Activated T-cell treated with anti-CD3 and anti-CD28 coated beads, Interleukin-2, amount 50 U/mL, for 24 hours (primary cell): Measurements from ENCODE around the gene KHSRP.

ENCODE experiments used
- DNase-seq: peaks from one replicate; pipeline ENCODE4 v3.0.0-alpha.2; 2020
- H3K27ac Mint-ChIP-seq: 2 replicates; pipeline ENCODE4 v1.8.0; 2020; ENCODE audit warnings: mild to moderate bottlenecking, mixed read lengths
- H3K27me3 Mint-ChIP-seq: 2 replicates; pipeline ENCODE4 v1.8.0; 2020; ENCODE audit warnings: mixed read lengths
- H3K36me3 Mint-ChIP-seq: 2 replicates; pipeline ENCODE4 v1.8.0; 2020; ENCODE audit warnings: low read depth, mixed read lengths
- H3K4me1 Mint-ChIP-seq: 2 replicates; pipeline ENCODE4 v1.8.0; 2020; ENCODE audit warnings: low read depth, mixed read lengths
- H3K4me3 Mint-ChIP-seq: 2 replicates; pipeline ENCODE4 v1.8.0; 2020; ENCODE audit warnings: mild to moderate bottlenecking, moderate library complexity, mixed read lengths
- H3K9me3 Mint-ChIP-seq: 2 replicates; pipeline ENCODE4 v1.8.0; 2020; ENCODE audit warnings: mixed read lengths

KHSRP gene

GRCh38 chr19:6457958-6458694 is 33.5 kb upstream of the KHSRP start:
- Mint-ChIP-seq H3K4me3 (peak overlapping the region; percentile 81), H3K4me1 (peaks cover 20% of the 10 kb centered on the region), H3K27ac (no peak overlapping the region), H3K9me3 (peaks cover 16% of the 10 kb centered on the region), H3K36me3 (peaks cover 34% of the 10 kb centered on the region), H3K27me3 (no peaks in the 10 kb centered on the region)
- DNase-seq = no peak

GRCh38 chr19:6455924-6456323 is 31.3 kb upstream of the KHSRP start:
- DNase-seq = no peak
- Mint-ChIP-seq H3K36me3 (peaks cover 39% of the 10 kb centered on the region), H3K27me3 (no peaks in the 10 kb centered on the region), H3K9me3 (peaks cover 16% of the 10 kb centered on the region), H3K27ac (no peak overlapping the region), H3K4me1 (peaks cover 17% of the 10 kb centered on the region), H3K4me3 (no peak overlapping the region)

- Mint-ChIP-seq H3K4me3 (no peak overlapping the region), H3K27me3 (no peaks in the 10 kb centered on the region), H3K4me1 (peaks cover 12% of the 10 kb centered on the region), H3K36me3 (peaks cover 43% of the 10 kb centered on the region), H3K27ac (no peak overlapping the region), H3K9me3 (peaks cover 16% of the 10 kb centered on the region)
- DNase-seq = no peak
These were observed 29.4 kb upstream of the KHSRP start for GRCh38 chr19:6453951-6454565.

GRCh38 chr19:6452899-6453298 is 28.3 kb upstream of the KHSRP start:
- Mint-ChIP-seq H3K36me3 (peaks cover 43% of the 10 kb centered on the region), H3K27ac (no peak overlapping the region), H3K9me3 (peaks cover 16% of the 10 kb centered on the region), H3K4me1 (no peaks in the 10 kb centered on the region), H3K27me3 (no peaks in the 10 kb centered on the region), H3K4me3 (no peak overlapping the region)
- no peak for DNase-seq

- Mint-ChIP-seq H3K4me1 (no peaks in the 10 kb centered on the region), H3K4me3 (no peak overlapping the region), H3K27me3 (no peaks in the 10 kb centered on the region), H3K9me3 (peaks cover 16% of the 10 kb centered on the region), H3K27ac (no peak overlapping the region), H3K36me3 (peaks cover 43% of the 10 kb centered on the region)
- DNase-seq = no peak
These were observed 27.6 kb upstream of the KHSRP start for GRCh38 chr19:6452223-6452614.

GRCh38 chr19:6451583-6452222 is 27.1 kb upstream of the KHSRP start:
- DNase-seq = no peak
- no peak overlapping the region for H3K4me3 Mint-ChIP-seq
- peaks cover 42% of the 10 kb centered on the region for H3K36me3 Mint-ChIP-seq
- no peaks in the 10 kb centered on the region for H3K27me3 Mint-ChIP-seq
- H3K4me1 Mint-ChIP-seq = no peaks in the 10 kb centered on the region
- peaks cover 16% of the 10 kb centered on the region for H3K9me3 Mint-ChIP-seq
- H3K27ac Mint-ChIP-seq = no peak overlapping the region

GRCh38 chr19:6450166-6450565 is 25.6 kb upstream of the KHSRP start:
- no peak overlapping the region for H3K27ac Mint-ChIP-seq
- no peaks in the 10 kb centered on the region for H3K4me1 Mint-ChIP-seq
- no peak for DNase-seq
- H3K27me3 Mint-ChIP-seq = no peaks in the 10 kb centered on the region
- peaks cover 12% of the 10 kb centered on the region for H3K9me3 Mint-ChIP-seq
- H3K4me3 Mint-ChIP-seq = no peak overlapping the region
- peaks cover 32% of the 10 kb centered on the region for H3K36me3 Mint-ChIP-seq

GRCh38 chr19:6448045-6448444 is 23.4 kb upstream of the KHSRP start:
- Mint-ChIP-seq H3K27me3 (no peaks in the 10 kb centered on the region), H3K9me3 (no peaks in the 10 kb centered on the region), H3K36me3 (peaks cover 13% of the 10 kb centered on the region), H3K4me3 (no peak overlapping the region), H3K27ac (no peak overlapping the region), H3K4me1 (no peaks in the 10 kb centered on the region)
- no peak for DNase-seq

GRCh38 chr19:6446452-6446851 is 21.8 kb upstream of the KHSRP start:
- H3K27me3 Mint-ChIP-seq = no peaks in the 10 kb centered on the region
- no peaks in the 10 kb centered on the region for H3K9me3 Mint-ChIP-seq
- no peaks in the 10 kb centered on the region for H3K4me1 Mint-ChIP-seq
- no peak overlapping the region for H3K27ac Mint-ChIP-seq
- no peak overlapping the region for H3K4me3 Mint-ChIP-seq
- H3K36me3 Mint-ChIP-seq = peaks cover 8% of the 10 kb centered on the region
- no peak for DNase-seq

GRCh38 chr19:6443986-6444385 is 19.4 kb upstream of the KHSRP start:
- Mint-ChIP-seq H3K4me3 (no peak overlapping the region), H3K4me1 (no peaks in the 10 kb centered on the region), H3K27ac (no peak overlapping the region), H3K36me3 (peaks cover 4% of the 10 kb centered on the region), H3K9me3 (no peaks in the 10 kb centered on the region), H3K27me3 (no peaks in the 10 kb centered on the region)
- no peak for DNase-seq

- no peak overlapping the region for H3K4me3 Mint-ChIP-seq
- H3K36me3 Mint-ChIP-seq = peaks cover 4% of the 10 kb centered on the region
- no peak for DNase-seq
- no peaks in the 10 kb centered on the region for H3K4me1 Mint-ChIP-seq
- H3K27ac Mint-ChIP-seq = no peak overlapping the region
- H3K9me3 Mint-ChIP-seq = no peaks in the 10 kb centered on the region
- H3K27me3 Mint-ChIP-seq = no peaks in the 10 kb centered on the region
These were observed 17.6 kb upstream of the KHSRP start for GRCh38 chr19:6442087-6442688.

- Mint-ChIP-seq H3K36me3 (peaks cover 2% of the 10 kb centered on the region), H3K9me3 (no peaks in the 10 kb centered on the region), H3K27me3 (no peaks in the 10 kb centered on the region), H3K4me1 (no peaks in the 10 kb centered on the region), H3K27ac (no peak overlapping the region), H3K4me3 (no peak overlapping the region)
- no peak for DNase-seq
These were observed 16.3 kb upstream of the KHSRP start for GRCh38 chr19:6440905-6441304.

- no peak overlapping the region for H3K4me3 Mint-ChIP-seq
- H3K36me3 Mint-ChIP-seq = no peaks in the 10 kb centered on the region
- H3K4me1 Mint-ChIP-seq = no peaks in the 10 kb centered on the region
- H3K27me3 Mint-ChIP-seq = no peaks in the 10 kb centered on the region
- H3K9me3 Mint-ChIP-seq = no peaks in the 10 kb centered on the region
- H3K27ac Mint-ChIP-seq = no peak overlapping the region
- DNase-seq = no peak
These were observed 15.1 kb upstream of the KHSRP start for GRCh38 chr19:6439743-6440142.

- no peaks in the 10 kb centered on the region for H3K4me1 Mint-ChIP-seq
- H3K4me3 Mint-ChIP-seq = no peak within 1 kb of the TSS
These were observed 9.1 kb upstream of the KHSRP start, which contains the start of gene SLC25A41 for GRCh38 chr19:6433663-6434062. SLC25A41 (minus strand) TSS chr19:6433763; CDS start chr19:6433693, 70 bp downstream.

GRCh38 chr19:6433165-6433564 is 8.6 kb upstream of the KHSRP start:
- H3K27ac Mint-ChIP-seq = no peak overlapping the region
- no peak for DNase-seq
- H3K9me3 Mint-ChIP-seq = no peaks in the 10 kb centered on the region
- no peaks in the 10 kb centered on the region for H3K4me1 Mint-ChIP-seq
- H3K27me3 Mint-ChIP-seq = no peaks in the 10 kb centered on the region
- H3K4me3 Mint-ChIP-seq = no peak overlapping the region
- no peaks in the 10 kb centered on the region for H3K36me3 Mint-ChIP-seq

More at GRCh38 chr19:6433663-6434062, 9.1 kb upstream of the KHSRP start, which contains the start of gene SLC25A41:
- H3K9me3 Mint-ChIP-seq = no peaks in the 10 kb centered on the region
- DNase-seq = no peak
- no peaks in the 10 kb centered on the region for H3K27me3 Mint-ChIP-seq
- no peaks in the 10 kb centered on the region for H3K36me3 Mint-ChIP-seq
- no peak within 1 kb of the TSS for H3K27ac Mint-ChIP-seq
